Smooth muscle cell of the brain vasculature (primary cell): ENCODE results near the gene KIN.
"Not testable (repeated sequence)": the region's sequence is repeated elsewhere in the genome, so short reads cannot be mapped to it uniquely, and the experiment has no call there.

ENCODE experiments used
- DNase-seq: peaks from one replicate; pipeline ENCODE4 v3.0.0-alpha.2; 2012; ENCODE audit warnings: low read depth, low spot score

KIN gene

DNA sequence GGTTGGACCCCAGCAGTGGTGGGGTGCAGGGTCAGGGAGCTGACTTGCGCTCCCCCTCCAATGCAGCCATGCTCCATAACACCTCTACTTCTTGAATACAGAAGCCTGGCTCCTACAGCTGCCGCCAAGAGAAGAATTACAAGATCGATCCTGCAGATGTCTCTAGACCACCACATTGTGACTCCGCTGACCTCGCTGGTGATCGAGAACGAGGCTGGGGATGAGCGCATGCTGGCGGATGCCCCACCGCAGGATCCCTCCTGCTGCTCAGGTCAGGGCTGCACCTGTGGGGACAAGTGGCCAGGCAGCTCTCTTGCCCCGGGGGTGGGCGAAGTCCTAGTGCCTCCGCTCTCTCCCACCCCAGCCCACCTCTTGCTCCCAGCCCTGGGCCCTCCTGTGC is 53.0 kb downstream of the KIN start:
- DNase-seq = no peak

DNA sequence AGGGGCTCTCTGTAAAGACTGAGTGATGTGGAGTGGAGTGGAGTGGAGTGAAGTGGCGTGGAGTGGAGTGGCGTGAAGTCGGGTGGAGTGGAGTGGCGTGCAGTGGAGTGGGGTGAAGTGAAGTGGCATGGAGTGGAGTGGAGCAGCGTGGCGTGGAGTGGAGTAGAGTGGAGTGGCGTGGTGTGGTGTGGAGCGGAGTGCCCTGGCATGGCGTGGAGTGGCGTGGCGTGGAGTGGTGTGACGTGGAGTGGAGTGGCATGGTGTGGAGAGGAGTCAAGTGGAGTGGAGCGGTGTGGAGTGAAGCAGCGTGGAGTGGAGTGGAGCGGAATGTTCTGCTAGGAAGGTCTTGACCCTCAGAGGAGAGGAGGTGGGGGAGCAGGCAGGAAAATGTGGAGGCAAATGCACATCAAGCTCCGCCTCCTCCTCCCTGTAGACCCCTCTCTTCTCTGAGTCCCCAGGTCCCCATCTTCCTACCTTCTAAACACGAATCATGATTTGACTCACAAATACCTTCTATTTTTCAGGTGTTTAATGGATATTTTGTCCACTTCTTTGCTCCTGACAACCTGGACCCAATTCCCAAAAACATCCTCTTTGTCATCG is 64.8 kb downstream of the KIN start:
- no peak for DNase-seq

DNA sequence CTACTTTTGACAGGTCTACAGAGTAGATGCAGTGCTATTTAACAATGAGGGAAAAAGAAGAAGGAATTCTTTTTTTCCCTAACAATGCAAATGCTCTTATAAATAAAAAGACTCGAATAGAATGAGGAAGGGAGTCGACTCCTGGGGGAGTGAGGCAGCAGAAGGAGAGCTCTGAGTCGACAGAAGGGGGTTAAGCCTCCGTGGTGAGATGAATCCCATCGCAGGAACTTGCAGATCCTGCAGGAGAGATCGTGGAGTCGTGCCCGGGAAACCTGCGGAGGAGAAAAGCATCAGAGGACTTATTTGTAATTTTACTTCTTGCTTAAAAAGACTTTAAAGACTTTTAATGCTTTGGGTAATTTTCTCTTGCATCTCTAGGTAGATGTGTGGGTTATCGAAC is 67.3 kb downstream of the KIN start:
- DNase-seq = no peak

DNA sequence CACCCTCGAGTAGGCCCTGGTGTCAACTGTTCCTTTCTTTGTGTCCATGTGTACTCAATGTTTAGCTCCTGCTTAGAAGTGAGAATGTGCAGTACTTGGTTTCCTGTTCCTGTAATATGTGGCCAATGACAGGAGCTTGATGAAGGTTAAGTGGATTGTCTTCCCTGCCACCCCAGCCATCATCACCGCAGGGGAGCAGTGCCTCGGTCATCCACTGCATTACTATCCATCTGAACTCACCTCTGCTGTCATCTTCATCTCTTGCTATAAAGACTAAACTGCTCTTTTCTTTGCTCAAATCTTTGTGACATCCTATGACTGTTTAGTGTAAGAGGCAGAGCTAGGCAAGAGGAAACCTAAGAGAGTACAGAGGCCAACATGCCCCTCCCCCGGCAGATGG is 69.1 kb downstream of the KIN start:
- no peak for DNase-seq

DNA sequence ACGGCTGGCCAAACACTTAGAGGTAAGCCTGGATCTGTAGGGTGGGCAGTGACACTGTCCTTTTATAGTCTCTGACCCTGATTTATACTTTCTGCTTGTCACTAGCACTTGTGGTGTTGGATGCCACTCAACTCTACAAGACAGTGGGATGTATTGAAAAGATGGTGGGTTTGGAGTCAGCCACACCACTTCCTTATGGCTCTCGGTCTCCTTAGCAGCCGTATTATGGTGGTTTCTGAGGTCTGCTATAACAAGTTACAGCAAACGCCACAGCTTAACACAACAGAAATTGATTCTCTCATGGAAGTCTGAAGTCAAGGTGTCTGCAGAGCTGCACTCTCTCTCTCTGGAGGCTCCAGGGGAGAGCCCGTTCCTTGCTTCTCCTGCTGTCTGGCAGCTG is 70.0 kb downstream of the KIN start:
- no peak for DNase-seq

DNA sequence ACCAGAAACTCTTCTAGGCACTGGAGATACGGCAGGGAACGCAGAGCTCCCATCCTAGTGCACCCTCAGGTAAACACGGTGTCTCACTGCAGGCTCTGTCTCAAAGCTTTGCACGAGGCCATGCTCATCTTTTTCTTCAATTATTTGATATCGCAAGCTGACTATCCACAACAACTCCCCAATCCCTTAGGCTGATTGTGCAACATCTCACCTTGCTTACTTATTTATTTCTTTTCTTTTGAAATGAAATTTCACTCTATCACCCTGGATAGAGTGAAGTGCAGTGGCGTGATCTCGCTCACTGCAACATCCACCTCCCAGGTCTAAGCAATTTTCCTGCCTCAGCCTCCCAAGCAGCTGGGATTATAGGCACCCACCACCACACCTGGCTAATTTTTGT is 72.3 kb downstream of the KIN start:
- DNase-seq = no peak

DNA sequence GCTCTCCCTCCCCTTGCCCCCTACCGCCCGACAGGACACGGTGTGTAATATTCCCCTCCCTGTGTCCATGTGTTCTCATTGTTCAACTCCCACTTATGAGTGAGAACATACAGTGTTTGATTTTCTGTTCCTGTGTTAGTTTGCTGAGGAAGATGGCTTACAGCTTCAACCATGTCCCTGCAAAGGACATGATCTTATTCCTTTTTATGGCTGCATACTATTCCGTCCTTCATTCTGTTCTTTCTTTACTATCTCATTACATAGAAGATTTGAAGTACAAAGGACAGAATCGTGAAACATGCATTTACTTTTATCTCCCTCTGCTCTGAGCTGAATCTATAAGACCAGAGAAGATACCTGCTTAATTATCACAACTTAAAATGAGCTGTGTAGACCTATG is 76.7 kb downstream of the KIN start:
- DNase-seq = not testable (repeated sequence)

DNA sequence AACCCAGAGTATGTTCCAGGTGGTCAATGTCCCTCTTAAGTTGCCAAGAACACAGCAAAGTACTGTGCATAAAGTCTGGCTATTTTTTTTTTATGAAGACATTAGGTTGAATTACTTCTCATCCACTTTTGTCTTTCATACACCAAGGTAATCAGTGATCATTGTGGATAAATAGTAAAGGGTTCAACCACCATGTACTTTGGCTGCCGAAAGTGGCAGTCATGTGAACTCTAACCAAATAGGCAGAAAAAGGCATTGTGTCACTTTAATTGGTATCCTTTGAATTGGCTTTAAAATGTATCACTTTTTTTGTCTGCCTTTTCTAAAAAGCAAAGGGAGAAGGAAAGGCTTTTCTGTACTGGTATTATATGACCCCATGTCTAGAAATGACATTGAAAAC is 77.3 kb downstream of the KIN start:
- no peak for DNase-seq

DNA sequence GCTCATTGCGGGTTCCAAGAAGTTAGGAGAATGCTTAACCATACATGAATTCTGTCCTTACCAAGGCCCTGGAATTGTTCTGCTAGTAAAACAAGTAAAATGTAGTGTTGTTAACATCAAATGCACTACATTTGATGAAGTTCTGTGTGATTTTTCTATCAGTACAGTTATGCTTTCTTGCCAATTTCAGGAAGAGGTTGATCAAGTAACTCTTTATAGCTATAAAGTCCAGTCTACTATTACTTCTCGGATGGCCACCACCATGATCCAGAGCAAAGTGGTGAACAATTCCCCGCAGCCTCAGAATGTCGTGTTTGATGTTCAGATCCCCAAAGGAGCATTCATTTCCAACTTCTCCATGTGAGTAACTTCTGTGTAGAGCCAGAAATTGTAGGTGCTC is 79.0 kb downstream of the KIN start:
- DNase-seq = no peak

DNA sequence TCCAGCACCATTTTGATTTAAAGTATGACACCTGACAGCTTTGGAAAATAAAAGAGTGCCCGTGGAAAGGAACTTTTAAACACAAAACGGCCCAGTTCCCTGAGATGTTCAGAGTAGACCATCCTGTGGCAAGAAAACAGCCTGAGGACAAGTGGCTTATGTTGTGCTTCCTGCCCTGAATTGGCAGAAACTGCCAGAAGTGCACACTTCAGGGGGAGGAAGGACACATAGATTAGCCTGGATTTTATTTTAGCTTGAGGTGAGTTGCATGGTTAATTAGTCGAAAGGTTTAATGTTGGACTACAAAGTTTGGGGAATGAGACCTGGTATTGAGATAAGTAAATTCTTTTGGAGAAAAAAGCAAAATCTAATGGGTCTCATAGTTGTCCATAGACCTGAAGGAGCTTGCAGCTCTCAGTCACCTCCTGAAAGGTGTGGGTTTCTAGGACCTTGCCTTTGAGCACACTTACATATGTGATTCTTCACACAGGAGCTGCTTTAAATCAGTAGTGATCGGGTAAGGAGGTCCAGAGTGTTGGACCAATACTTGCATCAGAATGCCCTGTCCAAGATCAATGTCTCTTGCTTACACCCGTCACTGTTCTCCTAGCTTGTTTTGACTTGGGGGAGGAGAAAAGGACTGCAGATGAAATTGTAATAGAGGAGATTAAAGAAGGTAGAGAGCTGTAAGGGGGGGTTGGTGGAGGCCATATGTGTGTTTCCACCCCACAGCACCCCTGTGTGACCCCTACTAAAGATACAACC is 79.8 kb downstream of the KIN start:
- DNase-seq = no peak

DNA sequence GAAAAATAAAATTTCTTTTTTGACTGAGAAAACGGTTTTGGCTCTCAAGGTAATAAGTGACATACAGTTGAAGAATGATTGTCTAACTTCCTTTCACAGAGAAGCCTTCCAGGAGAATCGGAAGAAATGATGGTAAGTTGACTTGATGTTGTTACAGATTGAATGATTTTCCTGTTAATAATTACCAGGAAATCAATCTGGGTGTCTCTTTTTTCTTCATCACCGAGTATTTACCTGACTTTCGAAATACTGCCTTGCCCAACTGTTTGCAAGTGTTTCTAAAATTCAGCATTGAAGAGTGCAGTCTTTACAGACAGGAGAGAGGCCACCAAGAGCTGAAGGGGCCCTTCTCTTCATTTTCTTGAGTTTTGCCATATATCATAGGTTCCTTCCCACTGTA is 80.7 kb downstream of the KIN start:
- no peak for DNase-seq

DNA sequence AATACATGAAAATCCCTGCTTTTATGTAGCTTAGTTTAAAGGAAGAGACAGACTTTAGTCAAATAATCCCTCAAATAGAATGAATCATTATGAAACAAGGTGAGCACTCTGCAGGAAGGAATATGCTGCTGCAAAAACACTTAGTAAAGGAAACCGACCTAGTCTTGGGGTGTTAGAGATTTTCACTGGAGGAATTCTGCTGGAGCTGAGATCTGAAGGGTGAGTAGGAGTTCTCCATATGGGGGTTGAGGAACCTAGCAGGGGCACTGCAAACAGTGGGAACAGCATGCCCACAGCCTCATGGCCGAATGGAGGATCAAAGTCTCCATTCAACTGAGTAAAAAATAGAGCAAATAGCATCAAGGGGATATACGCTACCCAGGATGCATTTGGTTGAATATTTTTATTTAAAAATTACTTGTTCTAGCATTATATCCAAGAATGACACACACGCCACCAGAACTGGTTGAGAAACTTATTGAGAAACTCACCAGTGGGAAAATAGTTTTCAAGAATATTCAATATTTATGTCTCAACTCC is 81.2 kb downstream of the KIN start:
- DNase-seq = no peak

DNA sequence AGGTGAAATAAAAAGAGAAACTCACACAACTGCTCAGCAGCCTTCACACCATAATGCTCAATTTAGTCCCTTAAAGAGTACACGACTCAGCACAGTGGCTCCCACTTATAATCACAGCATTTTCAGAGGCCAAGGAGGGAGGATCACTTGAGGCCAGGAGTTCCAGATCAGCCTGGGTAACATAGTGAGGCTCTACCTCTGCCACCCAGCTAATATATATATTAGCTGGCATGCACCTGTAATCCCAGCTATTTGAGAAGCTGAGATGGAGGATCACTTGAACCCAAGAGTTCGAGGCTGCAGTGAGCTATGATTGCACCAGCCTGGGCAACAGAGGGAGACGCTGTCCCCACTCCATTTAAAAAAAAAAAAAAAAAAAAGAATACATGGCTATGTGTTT is 82.5 kb downstream of the KIN start:
- DNase-seq = no peak

DNA sequence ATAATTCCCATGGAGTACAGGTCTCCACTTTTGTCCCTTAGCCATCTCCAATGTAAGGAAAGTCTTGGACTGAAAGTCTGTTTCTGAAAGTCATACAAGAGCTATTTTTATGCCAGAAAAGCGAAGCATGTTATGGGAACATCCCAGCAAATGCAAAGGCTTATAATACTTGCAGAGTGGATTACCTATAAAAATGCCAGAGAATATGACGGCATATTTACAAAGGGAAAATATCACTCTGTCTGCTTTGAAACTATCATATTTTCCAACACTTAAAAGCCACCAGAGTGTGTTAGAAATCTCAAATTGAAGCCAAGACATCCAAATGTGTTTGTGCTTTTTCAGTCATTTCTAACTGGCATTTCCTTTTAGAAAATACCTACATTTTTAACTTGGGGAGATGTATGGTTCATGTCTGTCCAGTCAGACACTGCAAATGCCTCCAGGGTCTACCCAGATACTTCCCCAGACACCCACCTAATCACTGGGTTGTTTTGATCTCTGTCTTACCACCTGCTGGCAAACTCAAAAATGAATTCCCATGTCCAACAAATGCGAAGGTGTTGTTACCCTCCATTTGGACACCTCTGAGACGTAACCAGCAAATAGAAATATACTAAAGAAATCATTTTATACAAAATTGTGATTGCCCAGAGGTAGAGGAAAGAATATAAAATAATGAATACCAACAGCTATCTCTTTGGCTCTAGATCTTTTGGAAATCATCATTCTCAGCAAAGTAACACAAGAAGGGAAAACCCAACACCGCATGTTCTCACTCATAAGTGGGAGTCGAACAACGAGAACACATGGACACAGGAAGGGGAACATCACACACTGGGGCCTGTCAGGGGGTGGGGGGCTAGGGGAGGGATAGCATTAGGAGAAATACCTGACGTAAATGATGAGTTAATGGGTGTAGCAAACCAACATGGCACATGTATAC is 83.4 kb downstream of the KIN start:
- DNase-seq = no peak

DNA sequence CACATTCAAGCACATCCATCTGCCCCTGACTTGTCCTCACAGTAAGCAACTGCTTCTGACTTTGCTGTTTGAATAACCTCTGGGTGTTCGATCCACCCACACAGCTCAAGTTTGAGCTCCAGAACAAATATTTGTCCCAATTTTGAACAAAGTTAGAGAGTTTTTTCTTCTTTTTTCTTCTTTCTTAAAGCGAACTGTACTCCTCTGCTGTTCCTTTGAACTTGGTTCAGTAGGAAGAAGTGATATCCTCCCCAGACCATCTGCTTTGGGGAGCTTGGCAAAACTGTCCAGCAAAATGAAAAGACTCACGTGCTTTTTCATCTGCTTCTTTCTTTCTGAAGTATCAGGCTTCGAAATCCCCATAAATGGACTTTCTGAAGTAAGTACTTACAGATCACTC is 84.7 kb downstream of the KIN start, which contains the start of gene ITIH2:
TSS of gene ITIH2 (plus strand) at position 177 of the 400 bp plus-strand sequence. CDS start at position 296, 119 bp downstream.
- no peak for DNase-seq

DNA sequence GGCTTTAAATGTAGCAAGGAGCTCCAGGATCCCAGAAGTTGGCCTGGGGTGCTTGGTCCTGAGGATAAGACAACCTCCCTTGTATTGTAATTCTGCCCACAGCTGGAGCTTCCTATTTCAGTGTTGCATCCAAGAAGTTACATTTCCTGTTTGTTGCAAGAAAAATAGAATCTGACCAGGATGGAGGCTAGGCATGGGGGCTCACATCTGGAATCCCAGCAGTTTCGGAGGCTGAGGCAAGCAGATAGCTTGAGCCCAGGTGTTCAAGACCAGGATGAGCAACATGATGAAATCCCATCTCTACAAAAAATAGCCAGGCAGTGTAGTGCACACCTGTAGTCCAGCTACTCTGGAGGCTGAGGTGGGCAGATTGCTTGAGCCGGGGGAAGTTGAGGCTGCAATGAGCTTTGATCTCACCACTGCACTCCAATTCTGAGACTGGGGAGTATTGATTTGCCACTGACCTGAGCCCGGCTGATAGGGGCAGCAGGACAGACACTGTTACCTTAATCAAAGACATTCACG is 85.4 kb downstream of the KIN start:
- DNase-seq = no peak

DNA sequence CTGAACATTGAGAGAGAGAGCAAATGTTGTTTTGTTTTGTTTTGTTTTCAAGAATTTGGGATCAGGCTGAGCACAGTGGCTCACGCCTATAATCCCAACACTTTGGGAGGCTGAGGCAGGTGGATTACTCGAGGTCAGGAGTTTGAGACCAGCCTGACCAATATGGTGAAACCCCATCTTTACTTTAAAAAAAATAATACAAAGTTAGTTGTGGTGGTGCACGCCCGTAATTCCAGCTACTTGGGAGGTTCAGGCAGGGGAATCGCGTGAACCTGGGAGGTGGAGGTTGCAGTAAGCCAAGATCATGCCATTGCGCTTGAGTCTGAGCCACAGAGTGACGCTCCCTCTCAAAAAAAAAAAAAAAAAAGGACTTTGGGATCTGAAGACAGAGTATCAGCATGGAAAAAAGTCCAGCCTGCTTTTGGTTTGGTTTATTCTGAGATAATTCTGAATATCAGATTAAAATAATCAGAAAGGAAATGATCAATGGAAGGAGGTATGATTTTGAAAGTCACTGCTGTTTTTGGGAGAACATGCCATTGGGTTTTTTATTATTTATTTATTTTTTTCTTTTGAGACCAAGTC is 86.5 kb downstream of the KIN start:
- no peak for DNase-seq
